Stimulated activated CD4-positive, alpha-beta T cell treated with anti-CD3 and anti-CD28 coated beads, Interleukin-4, amount 100 ng/mL, for 1 hour (primary cell): ENCODE measurements around the gene CXXC5.
"Not testable (repeated sequence)": the region's sequence is repeated elsewhere in the genome, so short reads cannot be mapped to it uniquely, and the experiment has no call there.

Experiments used
- DNase-seq: peaks from one replicate; pipeline ENCODE4 v3.0.0-alpha.2; 2020

Gene CXXC5

DNA sequence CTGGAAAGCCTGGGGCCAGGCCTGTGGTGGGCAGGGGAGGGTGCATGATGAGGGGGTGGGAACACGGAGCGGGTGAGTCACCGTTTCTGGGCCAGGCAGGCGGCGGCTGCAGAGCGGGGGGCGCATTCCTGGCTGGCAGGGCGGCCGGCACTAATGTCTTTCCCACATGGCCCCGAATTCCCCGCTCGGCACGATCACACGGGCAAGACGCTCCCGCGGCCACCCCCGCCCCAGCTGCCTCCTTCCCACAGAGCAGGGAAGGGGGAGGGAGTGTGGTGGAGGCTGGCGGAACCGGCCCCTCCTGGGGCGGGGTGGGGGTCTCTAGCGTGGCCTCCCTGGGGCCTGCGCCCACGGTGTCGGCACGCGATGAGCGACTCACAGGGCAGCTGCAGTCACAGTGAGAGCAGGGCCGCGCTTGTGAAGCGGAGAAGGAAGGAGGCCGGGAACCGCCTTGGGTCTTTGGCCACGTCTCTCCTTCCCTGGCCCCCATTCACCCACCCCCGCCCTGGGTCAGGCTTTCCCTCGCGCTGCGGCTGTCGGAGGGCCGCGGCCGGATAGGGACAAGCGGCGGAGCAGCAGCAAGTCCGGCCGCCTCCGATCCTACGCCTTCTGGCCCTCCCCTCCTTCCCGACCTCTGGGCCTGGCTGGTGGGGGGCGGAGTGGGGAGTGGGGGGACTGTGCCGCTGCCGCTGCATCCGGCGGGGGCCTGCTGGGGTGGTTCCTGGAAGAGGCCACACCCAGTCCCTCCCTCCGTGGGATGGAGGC is 48.9 kb downstream of the CXXC5 start:
- peak; percentile 29 for DNase-seq

DNA sequence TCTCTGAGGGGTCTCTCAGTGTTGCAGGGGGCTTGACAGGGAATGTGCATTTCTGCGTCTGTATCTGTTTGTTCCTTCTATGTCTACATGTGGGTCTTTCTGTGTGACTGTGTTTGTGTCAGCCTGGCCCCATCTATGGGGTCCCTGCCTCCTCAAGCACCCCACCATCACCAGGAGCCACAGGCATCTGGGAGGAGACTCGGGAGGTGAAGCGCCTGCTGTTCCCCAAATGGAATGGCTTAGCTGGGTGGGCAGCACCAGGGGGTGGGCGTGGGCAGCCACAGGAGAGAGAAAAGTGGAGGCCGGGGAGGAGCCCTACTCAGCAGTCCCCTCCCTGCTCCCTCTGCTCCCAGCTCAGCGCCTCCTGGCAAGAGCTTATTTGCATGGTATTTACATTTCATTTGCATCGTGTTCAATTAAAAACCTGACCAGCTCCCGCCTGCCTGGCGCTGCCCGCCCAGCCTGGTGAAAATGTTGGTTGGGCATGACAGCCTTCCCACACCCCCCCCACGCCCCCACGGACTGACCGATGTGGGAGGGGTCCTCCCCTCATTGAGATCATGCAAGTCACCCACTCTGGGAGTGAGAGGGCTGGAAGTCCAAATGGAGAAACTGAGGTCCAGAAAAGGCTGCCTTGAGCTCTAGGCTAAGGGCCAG is 50.5 kb downstream of the CXXC5 start:
- no peak for DNase-seq

DNA sequence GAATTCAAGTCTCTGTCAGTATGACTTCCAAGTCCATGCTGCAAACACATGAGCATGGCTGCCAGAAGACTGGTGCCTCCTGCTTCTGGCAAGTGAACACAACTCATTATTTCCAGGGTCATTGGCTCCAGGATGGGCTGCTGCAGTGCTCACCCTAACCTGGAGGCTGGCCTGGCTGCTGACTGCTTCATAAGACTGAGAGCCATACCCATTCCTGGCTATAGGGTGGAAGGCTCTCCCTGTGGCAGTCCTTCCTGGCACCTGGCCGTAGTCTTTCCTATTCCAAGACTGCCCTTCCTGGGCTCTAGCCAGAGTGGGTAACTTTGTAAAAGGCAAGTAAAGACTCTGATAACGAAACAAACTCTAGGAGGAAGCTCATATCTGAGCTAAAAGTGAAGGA is 51.2 kb downstream of the CXXC5 start:
- no peak for DNase-seq

DNA sequence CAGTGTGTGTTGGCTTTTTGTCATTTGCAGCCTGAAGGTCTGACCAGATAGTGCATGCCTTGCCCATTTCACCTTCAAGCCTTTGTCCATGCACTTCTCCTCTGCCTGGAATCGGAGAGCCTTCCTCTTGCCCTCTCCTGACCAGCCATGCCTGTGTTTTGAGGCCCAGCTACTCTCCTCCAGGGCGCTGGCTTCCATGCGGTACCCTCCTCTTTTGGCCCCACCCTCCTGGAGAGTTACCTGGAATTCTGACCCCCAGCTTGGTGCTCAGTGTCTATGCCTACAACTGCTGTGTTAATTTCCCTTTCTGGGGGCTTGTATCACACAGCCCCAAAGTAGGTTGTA is 52.5 kb downstream of the CXXC5 start:
- DNase-seq: no peak

DNA sequence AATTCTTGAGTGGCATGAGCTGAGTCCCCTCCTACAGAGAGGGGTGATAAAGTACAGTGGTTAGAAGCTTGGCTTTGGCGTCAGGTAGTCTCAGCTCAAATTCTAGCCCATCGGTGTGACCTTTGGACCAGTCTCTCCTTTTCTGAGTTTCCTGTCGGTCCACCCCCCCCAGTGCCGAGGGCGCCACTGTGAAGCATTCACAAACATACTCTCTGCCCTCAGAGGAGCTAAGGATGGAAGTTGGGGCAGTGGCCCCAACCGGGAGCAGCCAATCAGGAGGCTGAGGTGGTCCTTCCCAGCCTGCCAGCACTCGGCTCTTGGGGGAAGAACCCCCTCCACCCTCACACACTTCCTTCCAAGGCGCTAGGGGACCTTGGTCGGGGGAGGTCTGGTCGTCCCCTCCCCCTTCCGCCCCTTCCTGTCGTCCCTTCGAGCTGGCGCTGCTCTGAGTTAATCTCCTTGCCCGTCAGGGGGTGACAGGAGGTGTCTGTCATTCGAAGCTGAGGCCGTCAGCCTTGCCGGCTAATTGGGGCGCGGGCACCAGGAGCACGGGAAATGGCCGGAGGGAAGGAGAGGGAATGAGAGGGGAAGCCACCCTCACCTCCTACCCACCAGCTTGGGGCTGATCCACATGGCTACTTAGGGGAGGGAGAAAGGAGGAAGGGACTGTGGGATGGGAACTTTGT is 53.0 kb downstream of the CXXC5 start:
- DNase-seq: no peak

DNA sequence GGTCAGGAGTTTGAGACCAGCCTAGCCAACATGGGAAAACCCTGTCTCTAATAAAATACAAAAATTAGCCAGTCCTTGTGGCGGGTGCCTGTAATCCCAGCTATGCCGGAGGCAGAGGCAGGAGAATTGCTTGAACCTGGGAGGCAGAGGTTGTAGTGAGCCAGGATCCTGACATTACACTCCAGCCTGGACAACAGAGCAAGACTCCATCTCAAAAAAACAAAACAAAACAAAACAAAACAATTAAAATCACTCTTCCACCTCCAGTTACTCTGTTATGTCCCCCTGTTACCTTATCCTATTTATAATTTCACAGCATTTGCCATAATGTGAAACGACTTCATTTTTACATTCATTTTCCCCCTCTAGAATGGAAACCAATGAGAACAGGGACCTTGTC is 54.4 kb downstream of the CXXC5 start:
- DNase-seq: no peak

DNA sequence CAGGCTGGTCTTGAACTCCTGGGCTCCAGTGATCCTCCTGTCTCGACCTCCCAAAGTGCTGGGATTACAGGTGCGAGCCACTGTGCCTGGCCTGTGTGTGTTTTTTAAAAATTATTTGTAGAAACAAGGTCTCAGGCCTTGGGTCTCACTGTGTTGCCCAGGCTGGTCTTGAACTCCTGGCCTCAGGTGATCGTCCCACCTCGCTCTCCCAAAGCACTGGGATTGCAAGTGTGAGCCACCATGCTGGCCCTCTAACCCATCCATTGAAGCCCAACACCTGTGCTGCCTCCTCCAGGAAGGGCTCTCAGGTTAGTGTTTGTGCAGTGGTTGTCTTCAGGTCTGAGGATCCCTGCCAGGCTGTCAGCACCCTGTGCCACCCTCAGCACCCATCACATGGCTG is 56.6 kb downstream of the CXXC5 start:
- no peak for DNase-seq

DNA sequence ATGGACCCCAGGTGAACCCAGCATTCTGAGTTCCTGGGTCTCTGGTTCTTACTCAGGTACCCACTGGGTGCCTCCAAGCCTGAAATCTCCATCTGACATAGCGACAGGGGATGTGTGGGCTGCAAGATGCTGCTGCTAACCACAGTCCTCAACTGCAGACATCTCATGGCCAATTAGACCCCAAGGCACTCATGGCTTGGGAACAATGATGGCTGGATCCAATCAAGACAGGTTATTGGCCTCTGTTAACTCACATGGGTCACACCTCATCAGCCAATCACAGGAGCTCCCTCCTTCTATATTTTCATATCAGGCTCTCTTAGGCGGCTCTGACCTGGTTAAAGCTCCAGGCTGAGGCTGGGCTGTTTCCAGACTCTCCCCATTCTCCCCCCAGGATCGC is 57.0 kb downstream of the CXXC5 start:
- DNase-seq: no peak

DNA sequence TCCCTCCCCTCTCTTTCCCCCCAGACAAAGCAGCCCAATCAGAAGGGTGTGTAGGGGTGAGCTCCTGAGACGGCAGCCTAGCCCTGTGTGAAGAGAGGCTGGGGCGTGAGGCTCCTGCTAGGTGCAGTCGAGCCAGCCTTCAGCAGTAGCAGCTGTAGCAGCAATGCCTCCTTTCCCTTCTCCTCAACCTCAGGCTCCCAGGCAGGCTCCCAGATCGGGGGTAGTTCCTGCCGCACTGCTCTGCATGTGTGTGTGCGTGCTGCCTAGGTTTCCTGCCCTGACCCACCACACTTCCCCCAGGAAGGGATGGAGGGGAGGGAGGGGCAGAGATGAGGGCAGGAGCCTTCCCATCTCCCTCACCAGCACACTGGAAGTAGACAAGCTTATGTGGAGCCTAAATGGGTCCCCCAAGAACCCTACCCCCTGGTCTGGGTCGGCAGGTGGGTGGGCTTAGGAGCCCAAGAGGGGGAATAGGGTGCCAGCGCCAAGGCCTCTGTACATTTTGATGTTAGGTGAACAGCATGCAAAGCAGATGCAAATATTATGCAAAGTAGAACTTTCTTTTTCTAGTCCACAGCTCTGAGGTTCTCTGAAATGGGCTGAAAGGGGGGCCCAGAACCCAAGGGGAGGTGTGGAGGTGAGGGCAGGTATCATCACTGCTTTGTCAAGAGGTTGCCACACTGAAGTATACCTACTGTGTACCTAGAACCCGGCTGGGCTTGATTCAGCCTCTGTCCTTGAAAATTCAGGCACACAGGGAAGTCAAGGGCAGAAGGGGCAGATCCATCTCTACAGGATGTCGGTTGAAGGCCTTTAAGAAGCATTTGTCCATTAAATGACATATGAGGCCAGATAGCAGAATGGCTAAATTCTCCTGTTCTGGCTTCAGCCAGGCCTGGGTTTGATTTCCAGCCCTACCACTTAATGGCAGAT is 57.8 kb downstream of the CXXC5 start:
- no peak for DNase-seq

DNA sequence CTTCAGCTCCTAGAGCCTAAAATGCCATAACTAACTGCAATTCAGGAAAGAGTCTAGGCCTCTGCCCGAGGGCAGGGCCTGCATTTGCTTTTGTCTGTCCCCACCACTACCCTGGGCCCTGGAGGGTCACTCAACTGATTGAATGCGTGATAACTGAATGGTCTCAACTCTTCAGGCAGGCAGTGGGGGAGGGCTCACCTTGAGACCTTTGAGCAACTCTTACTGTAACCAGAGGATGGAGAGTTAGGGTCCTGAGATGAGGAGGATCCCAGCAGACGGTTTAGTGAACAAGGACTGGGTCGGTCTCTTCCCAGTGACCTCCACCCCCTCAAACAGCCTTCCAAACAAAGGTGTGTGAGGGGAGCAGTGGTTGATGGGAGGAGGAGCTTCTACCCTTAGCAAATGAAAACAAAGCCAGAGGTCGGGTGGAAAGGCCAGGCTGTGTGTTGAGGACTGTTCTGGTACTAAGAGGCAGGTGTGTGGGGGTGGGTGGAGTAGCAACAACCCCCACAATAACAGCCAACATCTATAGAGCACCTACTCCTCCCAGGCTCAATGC is 59.4 kb downstream of the CXXC5 start:
- no peak for DNase-seq

DNA sequence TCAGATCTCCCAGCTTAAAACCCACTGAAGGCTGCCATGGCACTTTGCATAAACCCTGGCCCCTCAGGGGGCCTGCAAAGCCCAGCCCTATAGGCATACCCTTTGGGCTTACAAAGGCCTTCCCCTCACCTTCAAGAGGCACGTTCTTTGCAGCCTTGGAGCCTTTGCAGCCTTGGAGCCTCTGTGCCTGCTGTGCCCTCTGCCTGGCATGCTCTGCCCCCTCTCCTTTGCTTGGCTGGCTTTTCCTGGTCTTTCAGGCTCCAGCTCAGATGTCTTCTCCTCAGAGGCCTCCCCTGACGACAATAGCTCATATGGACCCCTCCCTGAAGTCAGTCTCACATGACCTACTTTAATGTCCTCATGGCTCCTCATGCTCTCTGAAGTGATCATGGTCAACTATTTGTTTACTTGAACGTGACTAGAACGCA is 60.3 kb downstream of the CXXC5 start:
- DNase-seq: no peak

DNA sequence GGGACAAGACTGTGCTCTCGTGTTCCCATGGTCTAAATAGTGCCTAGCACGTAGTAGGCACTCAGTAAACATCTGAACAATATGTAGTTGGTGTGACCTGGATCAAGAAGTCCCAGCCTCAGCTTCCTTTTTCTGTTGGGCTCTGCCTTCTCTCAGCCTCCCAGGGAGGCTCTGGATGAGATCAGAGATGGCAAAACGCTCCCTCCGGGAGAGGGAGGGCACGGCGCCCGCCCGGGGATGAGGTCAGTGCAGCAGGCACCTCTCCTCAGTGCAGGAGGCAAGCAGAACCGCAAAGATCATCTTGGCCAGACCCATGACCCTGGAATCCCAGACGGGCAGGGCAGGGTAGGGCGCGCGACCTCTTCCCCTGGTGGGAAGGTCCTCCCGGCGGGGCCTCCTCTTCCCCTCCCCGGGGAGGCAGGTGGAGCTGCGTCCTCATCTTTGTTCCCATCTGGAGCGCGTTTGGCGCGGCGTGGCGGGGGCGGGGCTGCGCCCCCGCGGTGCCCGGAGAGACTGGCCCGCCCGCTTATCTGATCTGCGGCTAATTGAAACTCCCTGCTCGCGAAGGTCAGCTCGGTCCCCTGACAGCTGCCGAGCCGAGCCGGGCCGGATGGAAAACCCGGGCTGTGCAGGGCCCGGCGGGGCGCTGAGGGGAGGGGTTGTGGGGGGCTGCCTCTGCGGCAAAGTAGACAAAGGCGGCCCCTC is 60.9 kb downstream of the CXXC5 start:
- DNase-seq: no peak

DNA sequence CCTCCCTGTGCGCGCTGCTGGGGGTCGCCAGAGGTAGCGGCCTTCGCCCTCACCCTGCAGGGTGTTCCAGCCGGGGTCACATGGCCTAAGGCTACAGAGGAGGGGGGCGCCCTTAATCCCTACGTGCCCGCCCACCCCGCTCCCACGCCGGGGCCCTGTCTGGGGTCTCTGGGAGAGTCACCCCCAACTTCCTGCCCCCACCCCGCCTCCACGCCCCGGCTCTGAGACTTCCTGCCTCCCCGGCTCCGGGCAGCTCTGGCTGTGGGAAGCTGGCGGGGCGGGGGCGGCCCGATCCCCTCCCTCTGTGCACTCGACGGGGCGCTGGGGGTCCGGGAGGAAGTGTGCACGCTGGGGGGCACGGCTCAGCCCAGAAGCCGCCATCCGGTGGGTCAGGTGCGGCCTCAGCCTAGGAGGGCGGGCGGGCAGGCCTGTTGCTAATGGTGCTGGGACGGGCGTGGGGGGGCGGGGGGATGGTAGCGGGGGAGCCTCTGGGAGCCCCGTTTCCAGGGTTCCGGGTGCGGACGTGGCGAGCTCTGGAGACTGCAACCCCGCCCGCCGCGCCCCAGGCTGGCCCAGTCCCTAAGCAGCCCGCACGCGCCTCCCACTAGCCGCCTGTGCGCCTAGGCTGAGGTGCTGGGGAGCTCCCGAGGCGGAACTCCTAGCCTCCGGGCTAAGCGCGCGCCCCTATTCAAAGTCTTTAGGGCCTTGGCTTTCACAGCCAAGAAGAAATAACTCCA is 61.6 kb downstream of the CXXC5 start:
- DNase-seq: peak; percentile 21

DNA sequence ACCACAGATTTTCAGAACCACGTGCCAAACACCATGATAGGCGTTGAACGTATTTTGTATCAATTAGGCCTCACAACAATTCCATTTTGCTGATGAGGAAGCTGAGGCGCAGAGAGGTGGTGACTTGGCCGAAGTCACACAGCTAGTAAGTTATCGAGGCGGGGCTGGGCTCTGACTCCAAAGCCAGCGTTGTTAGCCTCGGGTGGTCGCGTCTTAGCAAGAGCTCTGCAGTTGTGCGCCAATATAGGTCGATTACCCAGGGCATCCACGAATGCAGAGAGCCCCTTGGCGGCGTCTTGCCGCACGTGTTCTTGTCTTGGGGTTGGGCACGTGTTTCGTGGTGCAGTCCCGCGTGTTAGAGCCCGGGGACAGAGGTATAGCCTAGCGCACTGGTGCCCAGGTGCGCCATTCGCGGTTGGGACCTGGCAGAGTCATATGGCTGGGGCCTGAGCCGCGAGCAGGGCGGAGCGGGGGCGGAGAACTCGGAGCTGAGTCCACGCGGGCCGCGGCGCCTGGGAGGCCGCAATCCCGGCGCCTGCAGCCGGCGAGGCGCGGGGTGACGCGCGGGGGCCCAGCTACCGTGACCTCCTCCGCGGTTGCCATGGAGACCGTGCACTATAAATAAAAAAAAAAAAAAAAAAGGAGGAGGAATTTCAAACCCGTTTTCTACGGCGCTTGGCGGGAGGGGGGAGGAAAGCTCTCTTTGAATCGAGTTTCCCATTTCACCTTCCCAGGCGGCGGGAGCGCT is 62.3 kb downstream of the CXXC5 start:
- DNase-seq: peak; percentile 44

DNA sequence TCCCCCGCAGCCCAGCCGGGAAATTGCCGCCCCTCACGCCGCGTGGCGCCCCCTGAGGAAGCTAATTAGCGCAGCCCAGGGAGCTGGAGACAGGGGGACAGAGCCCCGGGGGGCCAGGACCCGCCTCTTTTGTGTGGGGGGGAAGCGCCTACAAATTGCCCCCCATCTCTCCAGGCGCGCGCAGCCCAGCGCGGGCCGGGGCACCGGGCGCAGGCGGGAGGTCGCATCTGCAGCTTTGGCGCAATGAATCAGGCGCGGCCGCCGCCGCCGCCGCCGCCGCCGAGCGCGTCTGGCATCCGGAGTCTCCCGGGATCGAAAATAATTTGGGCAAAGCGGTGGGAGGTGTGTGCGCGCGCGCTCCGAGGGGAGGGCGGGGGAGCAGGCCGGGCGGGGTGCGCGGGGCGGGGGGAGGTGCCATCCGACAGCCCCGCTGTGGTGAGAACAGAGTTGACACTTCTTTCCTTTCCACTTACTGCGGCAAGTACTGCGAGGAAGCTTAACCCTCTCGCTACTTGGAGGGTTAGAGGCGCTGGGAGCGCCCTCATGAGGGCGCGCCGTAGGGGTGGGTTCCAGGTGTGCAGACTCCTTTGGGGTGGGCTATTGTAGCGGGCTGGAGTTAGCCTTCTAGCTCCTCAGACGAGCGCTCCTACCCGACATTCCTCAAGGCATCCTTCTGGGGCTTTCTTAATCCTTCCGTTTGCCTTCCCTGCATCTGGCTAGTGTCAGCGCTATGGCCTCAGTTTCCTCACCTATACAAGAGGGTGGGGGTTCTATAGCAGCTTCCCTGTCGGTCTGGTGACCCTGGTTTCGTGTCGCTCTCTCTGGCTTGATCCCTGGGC is 63.1 kb downstream of the CXXC5 start:
- DNase-seq: peak; percentile 53

DNA sequence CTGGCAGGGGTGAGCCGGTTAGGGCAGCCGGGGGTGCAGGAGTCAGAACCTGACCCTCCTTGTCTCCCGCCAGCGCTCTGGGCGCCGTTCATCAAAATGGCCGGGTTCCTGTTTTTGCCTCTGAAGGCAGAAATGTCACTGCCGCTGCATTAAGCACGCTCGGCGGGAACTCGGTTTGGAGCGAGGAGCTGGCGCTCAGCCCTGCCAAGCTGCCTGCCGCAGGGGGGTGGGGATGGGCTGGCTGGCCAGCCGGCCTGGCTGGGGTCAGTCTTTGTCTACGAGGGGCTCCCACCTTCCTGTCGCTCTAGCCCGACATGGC is 63.7 kb downstream of the CXXC5 start:
- DNase-seq: no peak

DNA sequence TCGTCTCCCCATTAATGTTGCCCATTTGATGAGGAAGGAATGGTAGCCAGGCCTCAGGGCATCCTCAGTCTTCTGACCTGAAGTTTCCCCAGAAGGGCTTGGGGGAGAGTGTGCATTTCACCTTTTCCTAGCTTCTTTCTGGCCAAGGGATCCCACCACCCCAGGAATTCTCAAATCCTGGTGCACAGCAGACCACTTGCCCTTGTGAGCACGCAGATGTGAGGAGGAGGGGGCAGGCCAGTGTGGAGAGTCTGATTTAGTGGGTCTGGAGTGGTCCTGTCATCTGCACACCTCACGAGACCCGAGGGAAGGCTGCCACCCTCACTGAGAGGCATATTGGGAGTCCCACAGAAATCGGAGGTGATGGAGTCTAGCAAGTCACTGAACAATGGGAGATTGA is 64.3 kb downstream of the CXXC5 start:
- no peak for DNase-seq

DNA sequence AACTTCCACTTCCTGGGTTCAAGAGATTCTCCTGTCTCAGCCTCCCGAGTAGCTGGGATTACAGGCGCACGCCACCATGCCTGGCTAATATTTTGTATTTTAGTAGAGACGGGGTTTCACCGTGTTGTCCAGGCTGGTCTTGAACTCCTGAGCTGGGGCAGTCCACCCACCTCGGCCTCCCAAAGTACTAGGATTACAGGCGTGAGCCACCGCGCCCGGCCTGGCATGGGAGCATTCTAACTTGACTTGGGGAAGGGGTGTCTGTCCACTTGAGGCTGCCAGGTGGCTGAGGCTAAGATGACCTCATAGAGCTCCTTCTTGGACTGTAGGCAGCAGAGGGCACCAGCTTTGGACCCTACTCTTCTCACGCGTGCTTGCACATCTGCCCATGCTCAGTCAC is 65.7 kb downstream of the CXXC5 start:
- not testable (repeated sequence) for DNase-seq

DNA sequence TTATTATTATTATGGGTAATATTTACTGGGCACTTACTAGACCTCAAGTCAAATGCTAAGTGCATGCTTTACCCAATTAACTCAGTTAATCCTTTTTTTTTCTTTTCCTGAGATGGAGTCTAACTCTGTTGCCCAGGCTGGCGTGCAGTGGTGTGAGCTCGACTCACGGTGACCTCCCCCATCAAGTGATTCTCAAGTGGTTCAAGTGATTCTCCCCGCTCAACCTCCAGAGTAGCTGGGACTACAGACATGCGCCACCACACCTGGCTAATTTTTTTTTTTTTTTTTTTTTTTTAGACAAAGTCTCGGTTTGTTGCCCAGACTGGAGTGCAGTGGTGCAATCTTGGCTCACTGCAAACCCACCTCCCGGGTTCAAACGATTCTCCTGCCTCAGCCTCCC is 69.1 kb downstream of the CXXC5 start:
- no peak for DNase-seq

DNA sequence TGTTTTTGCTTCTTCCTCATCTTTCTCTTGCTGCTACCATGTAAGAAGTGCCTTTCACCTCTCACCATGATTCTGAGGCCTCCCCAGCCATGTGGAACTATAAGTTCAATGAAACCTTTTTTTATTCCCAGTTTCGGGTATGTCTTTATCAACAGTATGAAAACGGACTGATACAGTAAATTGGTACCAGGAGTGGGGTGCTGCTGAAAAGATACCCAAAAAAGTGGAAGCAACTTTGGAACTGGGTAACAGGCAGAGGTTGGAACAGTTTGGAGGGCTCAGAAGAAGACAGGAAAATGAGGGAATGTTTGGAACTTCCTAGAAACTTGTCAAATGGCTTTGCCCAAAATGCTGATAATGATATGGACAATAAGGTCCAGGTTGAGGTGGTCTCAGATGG is 70.3 kb downstream of the CXXC5 start:
- DNase-seq: not testable (repeated sequence)
